ENCODE results near the gene SOCS2. TPM values are rescaled to one million over a fixed set of nuclear protein-coding genes. Genes with fewer than 3 reads are reported as not detected.

The SOCS2 gene
- total RNA-seq, 1 experiment from 2014 or later = 27.1 TPM

DNA sequence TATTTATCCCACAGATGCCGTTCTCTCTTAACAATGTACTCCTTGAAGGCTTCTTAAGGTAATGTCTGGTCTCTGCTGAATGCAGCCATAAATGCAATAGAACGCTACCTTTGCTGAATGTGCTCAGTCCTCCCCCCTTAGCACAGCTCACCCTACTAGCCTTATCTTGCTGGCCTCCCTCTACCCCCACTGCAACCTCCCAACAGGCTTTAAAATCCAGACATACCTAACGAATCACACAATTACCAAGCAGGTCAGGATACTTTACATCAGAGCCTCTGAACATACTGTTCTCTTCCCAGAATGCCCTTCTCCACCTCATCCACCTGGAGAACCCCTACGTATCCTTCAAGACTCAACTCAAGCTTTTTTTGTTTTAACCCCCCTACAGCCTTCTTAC lies 53.7 kb downstream of the SOCS2 start:
- DNase-seq (ENCODE audit: extremely low read depth, low read depth) = no peak

Other genes with a start within 250 kb of the SOCS2 start
- gene NUDT4, start 194.8 kb upstream of the SOCS2 start, total RNA-seq (2014; rRNA removed; shearing (Covaris generic)) = 96.5 and 101 TPM in 2 replicates
- gene UBE2N, start 130.7 kb upstream of the SOCS2 start, total RNA-seq (2014; rRNA removed; shearing (Covaris generic)) = 157 and 184 TPM in 2 replicates
- 178 and 180 TPM in 2 replicates for gene MRPL42, start 105.2 kb upstream of the SOCS2 start, total RNA-seq (2014; rRNA removed; shearing (Covaris generic))
- gene CRADD, start 104.7 kb downstream of the SOCS2 start, total RNA-seq (2014; rRNA removed; shearing (Covaris generic)) = 17.1 and 20.5 TPM in 2 replicates

Data from NCI-H460 (cell line).